Activated naive CD4-positive, alpha-beta T cell treated with Interleukin-2 at 50 U/mL for 16 hours (primary cell): ENCODE measurements around the gene ADGRG3.

Experiments
- DNase-seq: peaks from one replicate; pipeline ENCODE4 v3.0.0-alpha.2; 2020

Gene ADGRG3

DNA sequence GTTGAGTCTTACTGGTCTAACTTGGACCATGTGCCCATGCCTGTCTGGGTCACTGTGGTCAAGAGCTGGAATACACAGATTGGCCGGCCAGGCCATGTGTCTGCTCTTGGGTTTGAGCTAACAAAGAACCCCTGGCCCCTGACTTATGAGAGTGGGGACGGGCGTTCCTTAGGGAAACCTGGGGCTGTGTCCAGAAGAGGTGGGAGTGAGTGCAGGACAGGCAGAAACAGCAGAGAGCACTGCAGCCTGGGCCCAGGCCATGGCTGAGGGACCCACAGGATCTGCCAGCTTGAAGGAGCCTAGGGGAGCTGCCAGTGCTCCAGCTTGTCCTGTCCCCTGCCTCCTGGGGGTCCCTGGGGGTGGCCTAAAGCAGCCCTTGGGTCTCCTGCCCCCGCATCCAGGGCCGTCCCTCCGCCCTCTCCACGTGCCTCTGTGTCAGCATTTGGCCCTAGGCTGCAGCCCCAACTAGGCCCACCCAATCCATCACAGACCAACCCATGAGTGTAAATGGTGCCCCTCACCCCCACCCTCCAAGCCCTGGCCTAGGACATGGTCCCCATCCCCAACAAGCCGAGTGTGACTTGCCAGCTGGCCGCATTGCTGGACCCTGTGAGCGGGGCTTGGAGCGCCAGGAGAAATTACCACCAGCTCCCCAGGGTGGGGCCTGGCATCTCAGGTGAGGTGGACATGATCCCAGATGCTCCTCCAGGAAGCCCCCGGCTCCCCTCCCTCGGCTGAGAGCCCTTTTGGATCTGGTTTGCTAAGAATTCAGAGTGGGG is 14.0 kb downstream of the ADGRG3 start:
- DNase-seq = no peak

DNA sequence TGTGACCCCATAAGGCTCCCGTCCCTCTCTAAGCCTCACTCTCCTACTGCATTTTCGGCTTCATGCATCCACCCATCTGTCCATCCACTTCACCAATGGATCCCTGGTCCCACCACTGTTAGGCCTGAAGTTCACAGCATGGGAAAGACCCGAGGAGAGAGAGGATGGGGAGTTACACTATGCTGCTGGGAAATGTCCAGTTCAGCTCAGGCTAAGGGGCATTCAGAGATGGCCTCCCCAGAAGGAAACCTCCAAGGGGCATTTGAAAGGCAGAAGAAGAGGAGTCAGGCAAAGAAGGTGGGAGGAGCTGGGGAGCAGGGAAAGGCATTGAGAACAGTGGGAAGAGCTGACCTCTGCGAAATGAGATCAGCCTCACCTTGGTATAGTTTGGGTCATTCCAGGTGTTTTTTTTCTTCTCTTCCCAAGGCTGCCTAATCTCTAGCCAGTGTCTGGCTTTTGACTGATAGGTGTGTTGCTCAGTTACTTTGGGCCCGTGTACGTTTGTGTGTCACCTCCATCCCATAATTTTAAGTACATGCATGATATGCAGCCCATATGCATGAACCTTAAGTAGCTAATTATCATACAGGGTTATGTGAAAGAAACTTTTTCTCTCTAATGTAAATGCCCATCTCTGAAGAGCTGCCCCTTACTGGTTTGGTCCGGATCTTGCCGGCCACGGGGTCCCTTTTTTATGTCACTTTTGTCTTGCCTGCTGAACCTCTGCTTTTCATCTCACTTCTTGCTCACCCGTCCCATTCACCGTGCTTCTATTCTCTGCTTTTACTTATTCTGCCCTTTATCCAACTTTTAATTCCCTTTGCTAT is 14.9 kb downstream of the ADGRG3 start:
- no peak for DNase-seq

DNA sequence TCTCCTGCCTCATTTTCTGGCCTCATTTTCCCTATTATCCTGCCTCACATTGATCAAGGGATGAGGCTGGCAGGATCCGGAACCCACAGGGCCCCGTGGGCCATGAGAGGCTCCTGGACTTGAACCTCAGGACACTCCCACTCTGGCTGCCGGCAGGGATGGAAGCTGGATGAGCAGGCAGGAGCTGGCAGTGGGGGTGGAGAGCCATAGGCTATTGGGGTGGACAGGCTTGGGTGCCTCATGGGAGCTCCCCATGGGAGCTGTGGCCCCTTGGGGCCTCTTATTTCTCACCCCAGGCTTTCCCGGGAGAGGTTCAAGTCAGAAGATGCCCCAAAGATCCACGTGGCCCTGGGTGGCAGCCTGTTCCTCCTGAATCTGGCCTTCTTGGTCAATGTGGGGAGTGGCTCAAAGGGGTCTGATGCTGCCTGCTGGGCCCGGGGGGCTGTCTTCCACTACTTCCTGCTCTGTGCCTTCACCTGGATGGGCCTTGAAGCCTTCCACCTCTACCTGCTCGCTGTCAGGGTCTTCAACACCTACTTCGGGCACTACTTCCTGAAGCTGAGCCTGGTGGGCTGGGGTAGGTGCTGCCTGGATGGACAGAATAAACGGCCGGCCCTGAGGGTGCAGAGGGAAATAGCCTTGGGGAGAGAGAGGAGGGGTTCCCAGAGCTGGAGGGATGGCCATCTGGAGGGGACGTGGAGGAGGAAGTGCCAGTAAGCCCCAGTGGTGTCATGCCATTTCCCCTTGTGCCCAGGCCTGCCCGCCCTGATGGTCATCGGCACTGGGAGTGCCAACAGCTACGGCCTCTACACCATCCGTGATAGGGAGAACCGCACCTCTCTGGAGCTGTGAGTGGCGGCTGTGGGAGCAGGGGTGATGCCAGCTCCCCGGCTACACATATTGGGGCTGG is 15.8 kb downstream of the ADGRG3 start:
- DNase-seq = no peak

DNA sequence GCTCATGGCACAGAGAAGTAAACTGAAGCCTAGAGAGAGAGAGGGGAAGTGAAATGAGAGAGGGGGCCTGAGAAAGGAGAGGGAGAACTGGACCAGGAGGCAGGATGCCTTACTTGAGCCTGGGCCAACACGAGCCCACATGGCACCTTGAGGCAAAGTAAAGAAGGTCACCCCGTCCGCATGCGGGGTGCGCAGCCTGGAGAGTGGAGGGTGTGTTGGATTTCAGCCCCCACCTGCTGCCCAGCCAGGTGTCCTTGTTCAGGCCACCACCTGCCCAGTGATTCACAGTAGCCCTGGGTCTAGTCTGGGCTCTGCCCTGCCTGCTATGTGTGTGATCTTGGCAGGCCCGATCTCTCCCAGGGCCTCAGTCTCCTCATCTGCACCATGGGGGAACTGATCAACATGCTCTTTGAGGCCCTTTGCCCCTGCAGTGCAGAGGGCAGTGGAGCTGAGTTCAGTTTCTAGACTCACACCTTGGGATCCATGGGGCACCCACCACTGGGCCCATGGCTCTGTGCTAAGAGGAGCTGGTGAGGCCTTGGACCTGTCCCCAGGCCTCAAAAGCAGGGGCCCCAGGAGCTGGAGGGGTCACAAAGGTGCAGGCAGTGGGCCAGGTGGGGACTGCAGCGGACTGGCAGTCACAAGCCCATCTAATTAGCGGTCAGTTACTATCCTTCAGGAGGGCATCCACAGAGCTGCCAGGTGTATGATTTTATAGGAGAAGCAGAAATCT is 16.7 kb downstream of the ADGRG3 start:
- no peak for DNase-seq

DNA sequence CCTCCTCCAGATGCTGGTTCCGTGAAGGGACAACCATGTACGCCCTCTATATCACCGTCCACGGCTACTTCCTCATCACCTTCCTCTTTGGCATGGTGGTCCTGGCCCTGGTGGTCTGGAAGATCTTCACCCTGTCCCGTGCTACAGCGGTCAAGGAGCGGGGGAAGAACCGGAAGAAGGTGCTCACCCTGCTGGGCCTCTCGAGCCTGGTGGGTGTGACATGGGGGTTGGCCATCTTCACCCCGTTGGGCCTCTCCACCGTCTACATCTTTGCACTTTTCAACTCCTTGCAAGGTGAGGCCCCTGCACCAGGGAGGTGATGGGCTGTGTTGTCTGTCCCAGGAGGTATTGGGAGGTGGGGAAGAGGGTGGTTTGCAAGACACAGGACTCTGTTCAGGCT is 17.5 kb downstream of the ADGRG3 start:
- DNase-seq = no peak

DNA sequence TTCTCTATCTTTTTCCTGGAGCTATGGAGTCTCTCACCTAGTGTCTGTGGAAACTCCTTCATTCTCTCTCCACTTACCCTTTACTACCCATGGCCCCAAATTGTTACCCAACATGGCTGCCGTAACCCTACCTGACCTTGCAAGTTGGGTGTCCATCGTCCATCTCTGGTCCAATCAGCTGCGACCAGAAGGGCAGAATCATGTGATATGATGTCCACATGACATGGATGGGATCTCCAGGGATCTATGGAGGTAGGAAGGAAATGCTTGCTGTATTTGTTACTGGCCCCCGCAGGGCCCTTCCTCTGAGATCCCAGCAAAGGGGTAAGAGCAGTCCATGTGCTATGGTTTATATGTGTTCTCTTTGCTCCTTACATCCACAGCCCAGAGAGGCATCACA is 18.5 kb downstream of the ADGRG3 start:
- DNase-seq = no peak

DNA sequence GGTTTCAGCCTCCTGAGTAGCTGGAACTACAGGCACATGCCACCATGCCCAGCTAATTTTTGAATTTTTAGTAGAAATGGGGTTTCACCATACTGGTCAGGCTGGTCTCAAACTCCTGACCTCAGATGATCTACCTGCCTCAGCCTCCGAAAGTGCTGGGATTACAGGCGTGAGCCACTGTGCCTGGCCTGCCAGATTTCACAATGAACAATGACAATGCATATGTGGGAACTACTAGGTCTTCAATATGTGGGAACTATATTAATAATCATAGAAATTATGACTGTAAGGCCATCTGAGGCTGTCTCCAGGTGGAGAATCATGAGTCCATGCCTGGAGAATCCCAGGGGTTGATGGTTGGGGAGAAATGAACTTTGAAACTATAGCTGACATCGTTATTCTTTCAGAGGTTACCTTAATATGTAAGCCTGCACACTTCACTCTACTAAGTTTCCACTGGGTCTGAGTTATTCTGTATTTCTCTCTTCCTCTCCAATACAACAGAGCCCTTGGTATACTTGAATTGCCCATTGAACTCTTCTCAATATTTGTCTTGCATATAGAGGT is 19.3 kb downstream of the ADGRG3 start:
- no peak for DNase-seq

DNA sequence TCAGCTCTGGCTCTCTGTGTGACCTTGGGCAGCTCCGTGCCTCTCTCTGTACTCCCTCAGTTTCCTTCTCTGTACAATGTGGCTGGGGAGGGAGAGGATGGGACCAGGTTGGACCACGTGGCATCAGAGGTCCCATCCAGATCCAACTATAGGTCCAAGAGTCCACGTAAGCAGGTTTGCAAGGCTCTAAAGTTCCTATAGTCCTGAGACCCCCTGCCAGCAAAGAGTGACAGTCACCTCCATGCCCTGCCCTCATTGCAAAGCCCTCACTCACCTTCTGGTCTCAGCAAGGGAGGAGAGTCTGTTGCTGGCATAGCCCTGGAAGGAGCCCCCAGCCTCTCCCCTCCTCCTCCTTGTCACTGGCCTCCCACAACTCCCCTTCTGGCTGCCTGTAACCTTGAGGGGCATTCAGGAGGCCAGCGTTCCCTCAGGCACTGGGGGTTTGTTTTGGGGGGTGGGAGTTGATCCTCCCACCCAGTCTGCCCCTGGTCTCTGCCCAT is 20.4 kb downstream of the ADGRG3 start:
- no peak for DNase-seq

DNA sequence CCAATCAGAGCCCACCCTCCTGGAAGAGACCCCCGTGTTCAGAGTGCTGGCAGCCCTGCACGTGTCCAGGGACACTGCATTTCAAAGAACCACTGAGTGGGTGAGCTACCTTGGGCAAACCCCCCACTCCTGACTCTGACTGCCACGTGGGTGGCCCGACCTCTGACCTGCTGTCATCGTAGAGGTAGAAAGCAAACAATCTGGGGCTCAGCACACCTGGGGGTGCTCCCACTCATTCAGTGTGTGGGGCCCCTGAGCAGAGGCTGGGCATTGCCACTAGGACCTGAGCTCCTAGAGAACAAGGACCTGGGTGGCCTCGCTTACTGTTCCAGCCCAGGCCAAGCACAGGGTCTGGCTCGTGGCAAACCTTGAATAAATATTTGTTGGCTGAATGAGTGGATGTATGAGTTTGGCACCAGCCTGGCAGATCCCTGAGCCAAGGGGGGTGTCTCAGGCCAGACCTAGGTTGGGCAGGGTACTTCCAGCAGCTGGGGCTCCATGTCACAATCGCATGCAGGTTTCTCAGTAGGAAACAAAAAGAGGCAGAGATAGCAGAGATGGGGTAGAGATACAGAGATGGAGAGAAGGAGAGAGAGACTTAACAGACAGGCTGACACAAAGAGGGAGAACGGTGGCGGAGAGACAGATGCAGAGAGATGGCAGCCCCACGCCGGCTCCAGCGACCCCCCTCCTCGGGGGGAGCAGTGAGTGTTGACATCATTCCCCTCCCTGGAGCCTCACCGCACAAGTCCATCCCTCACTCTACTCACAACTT is 21.1 kb downstream of the ADGRG3 start:
- no peak for DNase-seq

DNA sequence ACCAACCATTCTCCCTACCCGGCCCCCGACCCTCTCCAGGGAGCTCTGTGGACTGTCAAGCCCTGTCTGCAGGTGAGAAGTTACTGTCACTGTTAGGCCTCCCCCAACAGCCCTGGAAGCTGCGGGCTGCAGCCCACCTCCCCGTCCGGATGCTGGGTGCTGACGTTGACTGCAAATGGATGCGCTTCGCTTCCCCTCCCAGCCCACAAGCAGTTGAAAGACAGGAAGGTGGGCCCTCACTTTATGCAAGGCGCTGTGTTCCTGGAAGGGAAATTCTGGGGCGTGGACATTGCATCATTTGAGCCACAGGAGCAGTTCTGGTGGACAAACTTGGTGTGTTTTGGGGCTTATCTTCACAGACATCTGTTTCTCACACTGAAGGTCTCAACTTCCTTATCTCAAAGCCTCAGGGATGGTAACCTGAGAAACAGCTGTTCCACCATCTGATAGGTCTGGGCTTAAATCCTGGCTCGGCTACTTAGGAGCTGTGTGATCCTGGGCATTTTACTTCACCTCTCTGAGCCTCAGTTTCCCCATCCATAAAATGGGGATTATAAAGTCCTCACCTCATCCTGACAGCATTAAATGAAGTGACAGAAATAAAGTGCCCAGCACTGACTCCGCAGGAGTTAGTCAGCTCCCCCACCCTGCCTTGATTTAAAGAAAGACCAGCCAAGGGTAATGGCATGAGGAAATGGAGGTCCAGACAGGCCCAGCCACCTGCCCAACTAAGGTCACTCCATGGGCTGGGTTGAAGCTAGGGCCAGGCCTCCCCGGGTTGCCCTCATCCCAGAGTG is 21.9 kb downstream of the ADGRG3 start:
- DNase-seq = peak; percentile 11

DNA sequence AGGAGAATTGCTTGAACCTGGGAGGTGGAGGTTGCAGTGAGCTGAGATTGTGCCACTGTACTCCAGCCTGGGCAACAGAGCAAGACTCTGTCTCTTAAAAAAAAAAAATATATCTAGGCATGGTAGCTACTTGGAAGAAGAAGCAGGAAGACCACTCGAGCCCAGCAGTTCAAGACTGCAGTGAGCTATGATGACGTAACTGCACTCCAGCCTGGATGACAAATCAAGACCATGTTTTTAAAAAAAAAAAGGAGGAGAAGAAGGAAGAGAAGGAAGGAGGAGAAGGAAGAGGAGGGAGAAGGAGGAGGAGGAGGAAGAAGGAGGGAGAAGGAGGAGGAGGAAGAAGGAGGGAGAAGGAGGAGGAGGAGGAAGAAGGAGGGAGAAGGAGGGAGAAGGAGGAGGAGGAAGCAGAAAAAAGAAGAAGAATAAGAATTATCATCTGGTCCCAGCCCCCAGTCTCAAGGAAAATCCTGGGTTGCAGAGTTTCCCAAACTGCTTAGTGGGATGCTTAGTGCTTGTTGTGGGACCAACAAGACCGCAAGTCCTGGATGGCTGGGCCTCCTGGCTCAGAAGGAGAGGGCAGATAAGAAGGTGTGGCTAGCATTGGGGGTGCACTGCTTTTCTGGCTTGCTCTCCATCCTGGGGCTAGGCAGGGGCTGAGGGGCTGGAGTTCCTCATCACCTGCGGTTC is 22.8 kb downstream of the ADGRG3 start:
- DNase-seq = no peak

DNA sequence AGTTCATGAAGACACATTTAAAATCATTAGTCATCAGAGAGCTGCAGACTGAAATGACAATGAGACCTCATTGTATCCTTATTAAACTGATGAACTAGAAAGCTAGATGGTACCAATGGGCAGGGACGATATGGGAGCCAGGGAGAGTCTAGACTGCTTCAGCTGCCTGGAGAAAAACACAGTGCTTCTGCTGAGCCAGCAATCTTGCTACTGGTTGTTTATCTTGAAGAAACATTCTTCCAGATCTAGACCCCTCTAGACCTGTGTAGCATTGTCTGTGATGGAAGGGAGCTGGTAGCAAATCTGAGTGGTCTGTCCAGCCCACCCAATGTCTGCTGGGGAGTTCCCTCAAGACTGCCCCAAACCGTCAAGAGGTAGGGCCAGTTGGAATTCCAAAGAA is 24.5 kb downstream of the ADGRG3 start:
- no peak for DNase-seq

DNA sequence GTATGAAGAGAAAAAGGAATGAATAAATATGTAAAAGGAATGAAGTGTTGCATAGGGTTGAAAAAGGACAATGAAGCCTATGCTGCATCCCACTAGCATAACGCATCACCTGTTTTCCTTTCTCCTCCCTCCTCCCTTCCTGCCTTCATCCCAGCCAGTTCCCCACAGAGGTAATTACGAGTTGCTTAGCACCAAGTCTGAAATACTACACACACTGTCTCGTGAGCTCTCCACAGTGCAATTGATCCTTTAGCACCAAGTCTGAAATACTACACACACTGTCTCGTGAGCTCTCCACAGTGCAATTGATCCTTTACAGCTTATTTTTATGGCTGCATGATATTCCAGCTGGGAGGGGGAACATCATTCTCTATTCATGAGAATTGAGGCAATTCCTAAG is 25.4 kb downstream of the ADGRG3 start:
- no peak for DNase-seq

DNA sequence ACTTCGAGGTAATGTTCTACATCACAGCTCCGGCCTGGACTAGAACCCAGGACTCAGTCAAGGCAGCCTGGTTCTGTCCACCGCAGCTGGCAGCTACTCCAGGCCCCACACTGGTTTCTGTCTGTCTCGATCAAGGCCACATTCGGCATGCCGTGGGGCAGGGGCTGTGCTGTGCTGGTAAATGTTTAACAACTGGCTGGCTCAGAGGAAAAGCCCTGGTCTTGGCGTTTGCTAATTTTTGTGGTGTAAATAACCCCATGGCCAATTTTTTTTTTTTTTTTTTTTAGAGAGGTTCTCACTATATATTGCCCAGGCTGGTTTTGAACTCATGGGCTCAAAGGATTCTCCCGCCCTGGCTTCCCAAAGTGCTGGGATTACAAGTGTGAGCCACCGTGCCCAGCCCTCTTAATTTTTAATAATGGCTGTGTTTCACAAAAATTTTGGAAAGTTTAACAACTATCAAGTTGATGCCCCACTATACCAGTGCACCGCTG is 26.2 kb downstream of the ADGRG3 start:
- no peak for DNase-seq

DNA sequence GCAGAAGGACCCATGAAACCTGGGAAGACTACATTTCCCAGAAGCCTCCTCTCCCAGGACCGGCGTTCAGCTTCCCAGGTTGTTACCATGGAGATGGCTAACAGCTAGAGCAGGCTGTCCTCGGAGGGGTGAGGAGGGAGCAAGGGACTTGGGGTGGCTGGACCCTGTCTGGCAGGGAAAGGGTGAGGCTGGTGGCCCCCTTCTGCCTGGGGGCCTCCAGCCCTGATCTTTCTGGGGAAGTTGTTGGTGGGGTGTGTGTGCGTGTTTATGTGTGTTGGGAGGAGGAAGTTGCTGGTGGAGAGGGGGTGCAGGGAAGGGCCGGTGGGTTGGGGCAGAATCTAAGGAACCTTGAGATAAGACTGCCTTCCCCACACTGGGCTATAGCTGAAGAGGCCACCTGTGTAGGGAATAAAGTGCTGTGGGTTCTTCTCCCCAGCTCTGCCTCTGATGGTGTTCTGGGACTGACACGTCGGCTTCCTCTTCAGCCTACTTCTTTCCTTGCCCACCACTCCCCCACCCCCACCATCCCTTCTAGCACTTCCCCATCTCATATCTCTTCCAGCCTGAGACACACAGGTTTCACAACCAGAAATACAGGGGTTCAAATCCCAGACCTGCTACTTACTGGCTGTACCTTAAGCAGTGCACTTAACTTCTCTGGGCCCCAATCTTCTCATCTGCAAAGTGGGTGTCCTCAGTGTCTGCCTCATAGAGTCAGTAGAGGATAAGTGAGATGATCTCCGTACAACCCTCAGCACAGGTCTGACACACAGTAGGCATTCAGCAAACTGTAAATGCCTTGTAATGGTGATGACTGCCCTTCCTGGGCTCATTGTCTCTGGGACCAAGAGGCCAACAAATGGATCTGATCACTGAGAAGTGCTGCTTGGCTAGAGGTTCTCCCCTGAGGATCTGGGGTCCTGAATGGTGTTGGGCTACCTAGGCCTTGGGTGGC is 26.9 kb downstream of the ADGRG3 start, which contains the start of gene DRC7:
Gene DRC7, plus strand, starts transcription at position 82 of the 955 bp plus-strand sequence. CDS start 3,144 bp downstream, outside the sequence.
- DNase-seq = no peak

DNA sequence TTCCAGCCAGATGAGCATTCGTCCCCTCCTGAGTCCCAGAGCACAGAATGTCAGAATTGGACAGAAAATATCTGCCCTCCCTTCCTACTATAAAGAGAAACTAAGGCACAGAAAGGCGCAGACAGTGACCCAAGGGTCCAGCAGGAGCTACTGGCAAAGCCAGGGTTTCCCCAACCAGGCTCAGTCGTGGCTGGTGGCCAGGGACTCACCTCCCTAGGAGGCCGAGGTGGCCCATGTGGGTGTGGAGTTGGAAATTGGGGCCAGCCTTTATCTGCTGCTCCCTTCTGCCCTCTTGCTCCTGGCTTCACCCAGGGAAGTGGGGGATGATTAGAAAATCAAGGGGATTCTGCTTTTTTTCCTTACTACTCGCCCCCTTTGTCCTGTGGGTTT is 27.6 kb downstream of the ADGRG3 start:
- DNase-seq = no peak

DNA sequence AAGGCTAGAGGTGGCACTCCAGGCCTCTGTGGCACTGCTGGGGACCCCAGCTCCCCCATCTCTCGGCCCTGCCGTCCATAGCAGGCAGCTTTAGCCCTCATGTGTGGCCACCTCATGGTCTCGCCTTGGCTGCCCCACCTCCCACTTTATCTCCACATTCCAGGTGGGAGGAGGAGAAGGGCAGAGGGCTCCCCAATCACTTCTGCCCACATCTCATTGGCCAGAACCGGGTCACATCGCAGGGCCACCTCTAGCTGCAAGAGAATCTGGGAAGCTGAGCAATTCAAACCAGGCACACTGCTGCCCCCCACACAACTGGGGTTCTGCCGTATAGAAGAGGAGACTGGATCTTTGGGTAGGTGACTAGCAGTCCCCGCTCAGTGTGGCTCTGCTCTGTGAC is 28.1 kb downstream of the ADGRG3 start:
- no peak for DNase-seq

DNA sequence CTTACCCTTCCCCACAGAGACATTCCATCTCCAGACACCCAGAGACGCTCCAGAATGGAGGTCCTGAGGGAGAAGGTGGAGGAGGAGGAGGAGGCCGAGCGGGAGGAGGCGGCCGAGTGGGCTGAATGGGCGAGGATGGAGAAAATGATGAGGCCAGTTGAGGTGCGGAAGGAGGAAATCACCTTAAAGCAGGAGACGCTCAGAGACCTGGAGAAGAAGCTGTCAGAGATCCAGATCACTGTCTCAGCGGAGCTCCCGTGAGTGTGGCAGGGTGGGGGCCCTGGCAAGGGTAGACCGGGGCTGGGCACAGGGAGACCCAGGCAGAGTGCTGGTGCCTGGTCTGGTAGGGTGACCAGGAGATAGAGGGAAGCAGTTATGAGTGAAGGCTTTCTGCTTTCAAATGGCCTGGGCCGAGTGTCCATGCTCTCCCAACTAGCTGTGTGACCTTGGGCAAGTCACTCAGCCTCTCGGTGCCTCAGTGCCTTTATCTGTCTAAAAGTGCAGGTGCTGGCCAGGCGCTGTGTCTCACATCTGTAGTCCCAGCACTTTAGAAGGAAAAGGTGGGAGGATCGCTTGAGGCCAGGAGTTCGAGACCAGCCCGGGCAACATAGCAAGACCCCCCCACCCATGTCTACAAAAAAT is 29.9 kb downstream of the ADGRG3 start:
- no peak for DNase-seq
